Activated naive CD8-positive, alpha-beta T cell treated with anti-CD3 and anti-CD28 coated beads, Interleukin-2, amount 50 U/mL, for 24 hours (primary cell): ENCODE measurements around the gene MYO5C.

Source experiments
- ATAC-seq: fragments of 150-1000 bp; cut with Tn5 transposase; one replicate; pipeline ENCODE4 v1.10.0; 2021
- DNase-seq: peaks from one replicate; pipeline ENCODE4 v3.0.0; 2021
- H3K27ac Mint-ChIP-seq: one replicate; pipeline ENCODE4 v1.8.0; 2021; ENCODE audit warnings: mild to moderate bottlenecking, mixed read lengths
- H3K27me3 Mint-ChIP-seq: one replicate; pipeline ENCODE4 v1.8.0; 2021; ENCODE audit warnings: mixed read lengths
- H3K36me3 Mint-ChIP-seq: one replicate; pipeline ENCODE4 v1.8.0; 2021; ENCODE audit warnings: low read depth, mixed read lengths
- H3K4me1 Mint-ChIP-seq: one replicate; pipeline ENCODE4 v1.8.0; 2021; ENCODE audit warnings: mixed read lengths
- H3K4me3 Mint-ChIP-seq: one replicate; pipeline ENCODE4 v1.8.0; 2021; ENCODE audit warnings: mild to moderate bottlenecking, moderate library complexity, mixed read lengths
- H3K9me3 Mint-ChIP-seq: one replicate; pipeline ENCODE4 v1.8.0; 2021; ENCODE audit warnings: mixed read lengths

MYO5C gene

DNA sequence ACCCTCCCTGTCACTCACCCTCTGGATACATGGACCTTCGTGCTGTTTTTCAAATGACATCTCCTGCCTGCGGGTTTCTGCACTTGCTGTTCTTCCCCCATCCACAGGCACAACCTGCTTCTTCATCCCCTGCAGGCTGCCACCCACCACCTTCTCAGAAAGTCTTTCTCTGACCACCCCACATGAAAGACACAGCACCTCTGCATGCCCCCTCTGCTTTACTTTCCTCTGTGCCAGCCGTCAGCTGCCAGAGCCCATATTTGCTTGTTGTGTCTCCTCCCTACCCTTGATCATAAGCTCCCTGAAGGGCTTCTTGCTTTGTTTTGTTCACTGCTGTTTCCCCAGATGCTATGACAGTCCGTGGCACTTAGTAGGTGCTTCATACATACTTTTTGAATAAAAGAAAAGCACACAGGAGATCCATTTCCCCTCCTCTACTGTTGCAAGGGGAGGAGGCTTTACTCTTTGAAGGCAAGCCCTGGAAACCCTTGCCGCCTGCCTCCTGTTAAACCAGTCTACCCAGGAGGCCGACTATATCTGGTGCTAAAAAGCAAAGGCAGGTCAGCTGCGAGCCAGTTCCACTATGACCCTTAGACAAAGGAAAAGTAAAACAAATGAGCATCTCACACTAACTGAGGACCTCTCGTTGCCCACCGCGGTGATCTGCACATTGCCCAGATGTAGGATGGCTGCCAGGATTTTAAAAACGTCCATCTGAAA is 31.9 kb downstream of the MYO5C start:
- H3K27ac Mint-ChIP-seq, result peak overlapping the region; percentile 88
- ATAC-seq (no peak), DNase-seq (no peak)
- no peaks in the 10 kb centered on the region for H3K27me3 Mint-ChIP-seq
- peaks cover 34% of the 10 kb centered on the region for H3K4me1 Mint-ChIP-seq
- H3K36me3 Mint-ChIP-seq, result no peaks in the 10 kb centered on the region
- H3K4me3 Mint-ChIP-seq, result no peak overlapping the region
- no peaks in the 10 kb centered on the region for H3K9me3 Mint-ChIP-seq

DNA sequence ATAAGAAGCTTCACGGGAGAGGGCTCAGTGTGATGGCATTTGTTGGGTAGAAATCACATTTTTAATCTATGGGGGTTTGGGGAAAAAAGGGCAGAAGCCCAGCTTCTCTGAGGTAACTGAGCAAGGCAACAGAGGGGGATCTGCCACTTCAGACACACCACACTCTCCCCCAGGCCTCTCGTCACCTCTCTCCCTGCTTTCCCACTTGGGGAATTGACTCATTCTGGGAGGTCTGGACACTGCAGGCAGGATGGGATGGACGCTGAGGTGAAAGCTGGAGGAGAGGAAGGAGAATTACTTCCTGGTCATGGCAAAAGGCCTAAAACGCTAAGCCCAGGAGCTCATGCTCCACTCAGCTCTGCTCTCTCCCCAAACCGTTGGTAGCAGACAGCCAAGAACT is 33.2 kb downstream of the MYO5C start:
- Mint-ChIP-seq H3K27me3 (no peaks in the 10 kb centered on the region), H3K4me1 (peaks cover 34% of the 10 kb centered on the region), H3K4me3 (peak overlapping the region; percentile 42), H3K27ac (peak overlapping the region; percentile 88), H3K9me3 (no peaks in the 10 kb centered on the region), H3K36me3 (no peaks in the 10 kb centered on the region)
- ATAC-seq, result no peak
- DNase-seq, result no peak

DNA sequence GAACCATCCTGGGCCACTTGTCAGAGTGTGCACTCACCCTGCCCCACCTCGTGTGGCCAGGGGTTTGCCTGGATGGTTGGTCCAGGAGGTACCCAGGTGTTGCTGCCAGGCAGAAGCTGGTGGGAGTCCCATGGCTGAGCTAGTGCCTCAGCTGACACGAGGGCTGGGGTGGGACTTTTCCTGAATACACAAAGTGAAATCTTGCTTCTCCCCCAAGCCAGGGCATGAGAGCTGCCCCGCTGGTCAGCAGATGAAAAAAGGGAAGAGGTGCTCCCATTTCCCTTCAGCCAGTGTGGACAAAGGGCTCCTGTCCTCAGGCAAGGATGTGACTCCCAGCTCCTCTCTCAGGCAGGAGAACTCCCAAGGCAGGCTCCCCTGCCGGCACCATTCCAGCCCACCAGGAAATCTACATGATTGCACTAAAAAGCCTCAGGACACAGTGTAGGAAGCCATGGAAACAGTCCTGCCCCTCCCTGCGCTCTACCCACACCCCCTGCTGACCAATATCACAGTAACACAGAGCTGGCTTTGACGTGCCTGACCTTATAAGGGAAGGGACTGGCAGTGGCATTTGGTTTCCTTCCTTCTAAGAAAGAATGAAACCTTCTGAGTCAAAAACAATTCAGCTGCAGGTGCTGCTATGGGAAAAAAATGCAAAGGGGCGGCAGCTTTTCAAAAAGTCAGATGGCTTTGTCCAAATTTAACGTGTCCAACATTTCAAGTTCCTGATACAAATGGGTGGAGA is 33.9 kb downstream of the MYO5C start:
- no peaks in the 10 kb centered on the region for H3K27me3 Mint-ChIP-seq
- H3K4me1 Mint-ChIP-seq, result peaks cover 40% of the 10 kb centered on the region
- H3K9me3 Mint-ChIP-seq, result no peaks in the 10 kb centered on the region
- ATAC-seq (peak; percentile 99), DNase-seq (peak; percentile 66)
- H3K36me3 Mint-ChIP-seq, result no peaks in the 10 kb centered on the region
- peak overlapping the region; percentile 88 for H3K27ac Mint-ChIP-seq
- peak overlapping the region; percentile 42 for H3K4me3 Mint-ChIP-seq

GRCh38 chr15:52261026-52261425 is 34.6 kb downstream of the MYO5C start:
- no peak for DNase-seq
- H3K4me1 Mint-ChIP-seq, result peaks cover 46% of the 10 kb centered on the region
- no peak overlapping the region for H3K4me3 Mint-ChIP-seq
- ATAC-seq, result no peak
- no peaks in the 10 kb centered on the region for H3K9me3 Mint-ChIP-seq
- H3K27ac Mint-ChIP-seq, result peak overlapping the region; percentile 88
- H3K27me3 Mint-ChIP-seq, result no peaks in the 10 kb centered on the region
- no peaks in the 10 kb centered on the region for H3K36me3 Mint-ChIP-seq

- Mint-ChIP-seq H3K27me3 (no peaks in the 10 kb centered on the region), H3K36me3 (no peaks in the 10 kb centered on the region), H3K27ac (no peak overlapping the region), H3K4me3 (no peak overlapping the region), H3K9me3 (no peaks in the 10 kb centered on the region), H3K4me1 (peaks cover 54% of the 10 kb centered on the region)
- ATAC-seq (no peak), DNase-seq (no peak)
These were observed 36.1 kb downstream of the MYO5C start for GRCh38 chr15:52259503-52259902.

GRCh38 chr15:52258461-52258860 is 37.1 kb downstream of the MYO5C start:
- Mint-ChIP-seq H3K36me3 (no peaks in the 10 kb centered on the region), H3K27me3 (no peaks in the 10 kb centered on the region), H3K4me1 (peaks cover 53% of the 10 kb centered on the region), H3K9me3 (no peaks in the 10 kb centered on the region), H3K27ac (no peak overlapping the region), H3K4me3 (no peak overlapping the region)
- ATAC-seq (no peak), DNase-seq (no peak)

- Mint-ChIP-seq H3K27ac (no peak overlapping the region), H3K27me3 (no peaks in the 10 kb centered on the region), H3K4me3 (no peak overlapping the region), H3K4me1 (peaks cover 52% of the 10 kb centered on the region), H3K9me3 (no peaks in the 10 kb centered on the region), H3K36me3 (no peaks in the 10 kb centered on the region)
- DNase-seq, result no peak
- ATAC-seq, result no peak
These were observed 37.9 kb downstream of the MYO5C start for GRCh38 chr15:52257734-52258062.

DNA sequence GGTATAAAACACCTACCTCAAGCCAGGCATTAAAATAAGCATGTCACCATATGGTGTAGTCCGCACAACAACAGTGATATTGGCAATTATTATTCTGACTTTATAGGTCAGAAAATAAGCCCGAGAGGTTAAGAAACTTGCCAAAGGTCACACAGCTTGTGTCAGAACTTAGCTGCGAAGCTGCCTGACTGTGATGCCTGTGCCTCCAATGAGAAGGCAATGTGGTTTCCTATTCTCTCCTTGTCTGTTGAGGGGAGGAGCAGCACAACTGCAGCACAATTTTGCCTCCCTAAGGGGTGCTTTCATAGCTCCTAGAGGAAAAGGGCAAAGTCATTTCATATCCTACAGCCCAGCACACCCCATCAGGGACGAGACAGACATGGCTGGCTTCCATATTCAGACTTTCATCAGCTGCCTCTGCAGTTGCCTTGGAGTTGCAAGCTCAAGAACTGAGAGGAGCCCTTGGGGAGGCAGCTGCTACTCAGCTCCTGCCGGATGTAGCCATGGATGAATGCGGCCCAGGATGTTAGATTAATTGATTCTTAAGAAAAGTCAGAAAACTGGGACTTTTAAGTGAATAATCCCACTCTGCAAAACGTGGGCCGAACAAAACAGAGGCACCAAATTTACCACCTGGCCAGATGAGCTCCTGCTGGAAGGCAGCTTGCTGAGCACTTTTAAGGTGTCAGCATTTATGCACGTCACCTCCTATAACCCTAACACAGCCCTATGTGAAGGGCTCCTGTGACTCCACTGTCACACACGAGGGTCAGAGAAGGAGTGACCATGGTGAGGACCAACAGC is 38.5 kb downstream of the MYO5C start:
- peak overlapping the region; percentile 63 for H3K4me3 Mint-ChIP-seq
- peaks cover 48% of the 10 kb centered on the region for H3K4me1 Mint-ChIP-seq
- peak; percentile 45 for ATAC-seq
- H3K27ac Mint-ChIP-seq, result no peak overlapping the region
- H3K27me3 Mint-ChIP-seq, result no peaks in the 10 kb centered on the region
- no peak for DNase-seq
- no peaks in the 10 kb centered on the region for H3K36me3 Mint-ChIP-seq
- no peaks in the 10 kb centered on the region for H3K9me3 Mint-ChIP-seq

GRCh38 chr15:52256366-52256765 is 39.2 kb downstream of the MYO5C start:
- ATAC-seq, result no peak
- Mint-ChIP-seq H3K27me3 (no peaks in the 10 kb centered on the region), H3K36me3 (no peaks in the 10 kb centered on the region), H3K4me3 (peak overlapping the region; percentile 63), H3K4me1 (peaks cover 40% of the 10 kb centered on the region), H3K27ac (no peak overlapping the region), H3K9me3 (no peaks in the 10 kb centered on the region)
- DNase-seq, result peak; percentile 70

DNA sequence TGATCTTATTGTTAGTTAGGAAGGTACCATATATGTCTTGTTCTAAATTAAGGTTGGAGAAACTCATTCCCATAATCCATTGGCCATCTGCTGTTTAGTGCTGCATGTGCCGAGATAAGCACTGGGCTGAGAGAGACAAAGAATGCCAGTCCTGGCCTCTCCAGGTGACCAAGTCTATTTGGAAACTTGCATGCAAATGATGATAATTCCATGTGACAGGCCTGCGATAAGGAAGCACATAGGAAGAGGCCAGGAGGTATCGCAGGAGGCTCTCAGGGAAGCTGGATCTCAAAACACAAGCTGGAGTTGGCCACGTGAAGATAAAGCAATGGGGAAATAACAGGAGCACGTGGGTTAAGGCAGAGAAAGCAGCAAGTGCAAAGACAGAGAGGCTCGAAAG is 39.7 kb downstream of the MYO5C start:
- Mint-ChIP-seq H3K4me1 (peaks cover 37% of the 10 kb centered on the region), H3K27me3 (no peaks in the 10 kb centered on the region), H3K36me3 (no peaks in the 10 kb centered on the region), H3K4me3 (no peak overlapping the region), H3K9me3 (no peaks in the 10 kb centered on the region), H3K27ac (no peak overlapping the region)
- ATAC-seq (no peak), DNase-seq (no peak)

DNA sequence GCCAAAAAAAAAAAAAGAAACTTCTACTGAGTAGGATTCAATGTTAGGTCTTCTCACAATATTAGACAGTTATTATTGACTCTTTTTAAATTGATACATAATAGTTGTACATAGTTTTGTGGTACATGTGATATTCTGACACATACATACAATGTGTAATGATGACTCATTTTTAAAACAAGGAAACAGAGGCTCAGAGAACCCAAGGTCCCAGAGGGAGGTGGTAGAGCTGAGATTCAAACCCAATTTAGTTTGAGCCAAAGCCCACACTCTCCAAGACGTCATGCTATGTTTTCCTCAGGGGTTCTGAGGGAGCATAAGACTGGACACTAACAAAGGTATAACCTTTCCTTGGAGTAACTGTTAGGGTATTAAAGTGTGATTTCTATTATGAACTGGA is 40.6 kb downstream of the MYO5C start:
- H3K36me3 Mint-ChIP-seq, result no peaks in the 10 kb centered on the region
- H3K4me3 Mint-ChIP-seq, result no peak overlapping the region
- ATAC-seq, result no peak
- H3K27ac Mint-ChIP-seq, result no peak overlapping the region
- peaks cover 33% of the 10 kb centered on the region for H3K4me1 Mint-ChIP-seq
- DNase-seq, result no peak
- no peaks in the 10 kb centered on the region for H3K9me3 Mint-ChIP-seq
- no peaks in the 10 kb centered on the region for H3K27me3 Mint-ChIP-seq

DNA sequence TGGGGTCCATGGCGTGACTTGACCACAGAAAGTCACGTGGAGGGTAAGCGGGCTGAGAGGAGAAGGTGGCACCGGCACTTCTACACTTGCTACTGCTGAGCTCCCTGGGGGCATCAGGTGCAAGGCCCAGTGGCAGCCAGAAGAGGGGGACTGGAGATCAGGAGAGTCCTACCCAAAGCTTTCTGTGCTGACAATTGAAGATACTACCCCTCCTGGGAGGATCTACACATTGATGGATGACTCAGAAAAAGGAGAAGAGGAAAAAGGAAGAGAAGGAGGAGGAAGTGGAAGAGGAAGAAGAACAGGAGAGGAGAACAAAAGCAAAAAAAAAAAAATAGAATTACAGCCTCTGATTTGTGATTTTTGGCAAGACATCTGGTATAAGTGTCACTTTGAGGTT is 41.2 kb downstream of the MYO5C start:
- Mint-ChIP-seq H3K4me1 (peaks cover 33% of the 10 kb centered on the region), H3K4me3 (no peak overlapping the region), H3K36me3 (no peaks in the 10 kb centered on the region), H3K27ac (no peak overlapping the region), H3K27me3 (no peaks in the 10 kb centered on the region), H3K9me3 (no peaks in the 10 kb centered on the region)
- DNase-seq (no peak), ATAC-seq (no peak)

GRCh38 chr15:52252781-52253180 is 42.8 kb downstream of the MYO5C start:
- no peak overlapping the region for H3K27ac Mint-ChIP-seq
- peaks cover 33% of the 10 kb centered on the region for H3K4me1 Mint-ChIP-seq
- no peaks in the 10 kb centered on the region for H3K36me3 Mint-ChIP-seq
- no peak overlapping the region for H3K4me3 Mint-ChIP-seq
- ATAC-seq (peak; percentile 48), DNase-seq (no peak)
- H3K9me3 Mint-ChIP-seq, result no peaks in the 10 kb centered on the region
- H3K27me3 Mint-ChIP-seq, result no peaks in the 10 kb centered on the region

DNA sequence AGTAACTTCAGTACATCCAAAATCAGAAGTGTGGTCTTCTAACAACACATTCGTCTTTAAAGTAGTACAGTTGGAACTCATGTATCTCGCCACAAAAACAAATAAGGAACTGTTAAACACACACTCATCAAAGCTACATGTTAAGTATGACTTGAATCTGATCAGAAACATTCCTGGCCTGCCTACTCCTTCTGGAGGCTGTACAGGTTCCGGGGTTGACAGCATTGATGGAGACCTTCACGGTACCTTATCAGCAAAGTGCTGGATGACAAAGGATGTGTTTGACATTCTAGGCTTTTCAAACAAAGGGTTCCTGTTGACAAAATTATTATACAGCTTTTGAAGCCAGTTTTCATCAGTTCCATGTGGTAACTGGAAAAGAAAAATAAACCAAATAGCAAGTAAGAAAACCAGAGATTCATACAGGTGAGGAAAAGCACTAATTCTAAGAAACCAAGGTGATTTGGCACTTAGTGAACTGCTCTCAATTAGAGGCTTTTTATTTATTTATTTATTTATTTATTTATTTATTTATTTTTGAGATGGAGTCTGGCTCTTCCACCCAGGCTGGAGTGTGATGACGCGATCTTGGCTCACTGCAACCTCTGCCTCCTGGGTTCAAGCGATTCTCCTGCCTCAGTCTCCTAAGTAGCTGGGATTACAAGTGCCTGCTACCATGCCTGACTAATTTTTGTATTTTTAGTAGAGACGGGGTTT is 44.3 kb downstream of the MYO5C start:
- no peak for ATAC-seq
- DNase-seq, result no peak
- no peaks in the 10 kb centered on the region for H3K36me3 Mint-ChIP-seq
- no peaks in the 10 kb centered on the region for H3K27me3 Mint-ChIP-seq
- H3K4me3 Mint-ChIP-seq, result no peak overlapping the region
- peaks cover 24% of the 10 kb centered on the region for H3K4me1 Mint-ChIP-seq
- H3K27ac Mint-ChIP-seq, result no peak overlapping the region
- no peaks in the 10 kb centered on the region for H3K9me3 Mint-ChIP-seq
